Caco-2 (cell line): ENCODE measurements around the gene SGPP2. TPM values are rescaled to one million over a fixed set of nuclear protein-coding genes. Genes with fewer than 3 reads are reported as not detected.

Source experiments
- BruUV-seq: library from RNA; stranded (reverse); fragments of 400-500 nt; replicated peaks from 2 replicates; lab custom pipeline; 2021; lab: Mats Ljungman, UMichigan
- CTCF ChIA-PET: fragments of 300-600 bp; sonication (Branson Sonifier 250); formaldehyde crosslinking; loops from one replicate; lab custom pipeline; 2022; ENCODE audit warnings: antibody characterized with exemption; lab: Charles Lee
- POLR2A ChIA-PET: fragments of 300-600 bp; sonication (Branson Sonifier 250); formaldehyde crosslinking; loops from one replicate; lab custom pipeline; 2022; ENCODE audit warnings: antibody characterized with exemption; lab: Charles Lee
- DNase-seq, 2 experiments: peaks; one replicate each; pipeline versions ENCODE4 v3.0.0 to v3.0.0-alpha.2; 2020 to 2022
- H3K27me3 ChIP-seq: replicated peaks from 2 replicates; pipeline ENCODE4 v1.6.0; 2011; ENCODE audit warnings: low read length; ENCODE audit not compliant: control insufficient read depth, insufficient read depth
- H3K36me3 ChIP-seq: 2 replicates; pipeline ENCODE4 v1.5.1; 2011; ENCODE audit warnings: low read length; ENCODE audit not compliant: control insufficient read depth, insufficient read depth
- H3K4me1 ChIP-seq: fragments of 250-450 bp; sonication (Bioruptor Pico); 2 replicates; pipeline ENCODE4 v1.5.1; 2020; ENCODE audit warnings: mild to moderate bottlenecking
- H3K4me3 ChIP-seq: 2 replicates; pipeline ENCODE4 v1.5.1; 2011; ENCODE audit warnings: low read depth, mild to moderate bottlenecking, control low read depth, low read length
- H3K9me3 ChIP-seq: fragments of 250-450 bp; sonication (Bioruptor Pico); 2 replicates; pipeline ENCODE4 v1.5.1; 2020; ENCODE audit warnings: mild to moderate bottlenecking, moderate library complexity
- H3K27ac Mint-ChIP-seq: one replicate; pipeline ENCODE4 v1.8.0; 2022; ENCODE audit warnings: mixed read lengths; ENCODE audit not compliant: unreplicated experiment
- H3K27me3 Mint-ChIP-seq: one replicate; pipeline ENCODE4 v1.8.0; 2022; ENCODE audit warnings: mixed read lengths; ENCODE audit not compliant: insufficient read depth, unreplicated experiment
- H3K36me3 Mint-ChIP-seq: one replicate; pipeline ENCODE4 v1.8.0; 2022; ENCODE audit warnings: mild to moderate bottlenecking, mixed read lengths; ENCODE audit not compliant: insufficient read depth, unreplicated experiment
- H3K4me1 Mint-ChIP-seq: one replicate; pipeline ENCODE4 v1.8.0; 2022; ENCODE audit warnings: low read depth, mixed read lengths; ENCODE audit not compliant: unreplicated experiment
- H3K4me3 Mint-ChIP-seq: one replicate; pipeline ENCODE4 v1.8.0; 2022; ENCODE audit warnings: mild to moderate bottlenecking, moderate library complexity, mixed read lengths; ENCODE audit not compliant: unreplicated experiment
- H3K9me3 Mint-ChIP-seq: one replicate; pipeline ENCODE4 v1.8.0; 2022; ENCODE audit warnings: mixed read lengths; ENCODE audit not compliant: unreplicated experiment
- CTCF ChIP-seq, 2 experiments: fragments of 200-600 bp in 1 of 2; IDR thresholded peaks; 1 replicate in 1 of 2; 2 replicates in 1 of 2; pipeline versions ENCODE4 v1.5.1 to v1.8.0; 2011 to 2022; ENCODE audit warnings: antibody characterized with exemption in 1 of 2, control low read depth in 1 of 2, inconsistent platforms in 1 of 2, low read depth in 1 of 2, low read length in 1 of 2, mild to moderate bottlenecking in 1 of 2, moderate library complexity in 1 of 2; ENCODE audit not compliant: insufficient read depth in 1 of 2, severe bottlenecking in 1 of 2, unreplicated experiment in 1 of 2
- intact Hi-C: fragments of 100-400 bp; cut with micrococcal nuclease; formaldehyde crosslinking; loops from one replicate; pipeline ENCODE4 v1.10.0; 2022; ENCODE audit not compliant: unreplicated experiment
- total RNA-seq: library from RNA; stranded (reverse); gene quantifications from 2 replicates; pipeline ENCODE4 v1.2.3, GENCODE V29; 2022

The SGPP2 gene
- total RNA-seq, 1 experiment from 2014 or later: not detected

GRCh38 chr2:222456479-222457077 is 32.2 kb downstream of the SGPP2 start:
- no peaks in the 10 kb centered on the region for H3K36me3 ChIP-seq
- H3K27me3 ChIP-seq: no peaks in the 10 kb centered on the region
- no peak overlapping the region for H3K4me3 Mint-ChIP-seq
- H3K36me3 Mint-ChIP-seq: no peaks in the 10 kb centered on the region
- CTCF ChIA-PET: interaction anchor here (1.1 kb wide), 1 partner anchor 139 kb away, joined by 3 read pairs; no protein-coding TSS in a partner anchor
- TF ChIP-seq CTCF (IDR thresholded peaks at IDR 0.05; ENCODE audit: insufficient read depth in 1 of 2, low read depth in 1 of 2, low read length in 1 of 2, severe bottlenecking in 1 of 2, unreplicated experiment in 1 of 2): no peak
- H3K9me3 ChIP-seq: no peaks in the 10 kb centered on the region
- POLR2A ChIA-PET: no interaction called here
- H3K4me1 Mint-ChIP-seq: no peaks in the 10 kb centered on the region
- BruUV-seq: no TSS peak
- intact Hi-C loops: no loop called here
- H3K4me3 ChIP-seq: no peak overlapping the region
- peaks cover 7% of the 10 kb centered on the region for H3K9me3 Mint-ChIP-seq
- DNase-seq: no peak
- peaks cover 17% of the 10 kb centered on the region for H3K27me3 Mint-ChIP-seq
- H3K4me1 ChIP-seq: no peaks in the 10 kb centered on the region
- H3K27ac Mint-ChIP-seq: no peak overlapping the region

DNA sequence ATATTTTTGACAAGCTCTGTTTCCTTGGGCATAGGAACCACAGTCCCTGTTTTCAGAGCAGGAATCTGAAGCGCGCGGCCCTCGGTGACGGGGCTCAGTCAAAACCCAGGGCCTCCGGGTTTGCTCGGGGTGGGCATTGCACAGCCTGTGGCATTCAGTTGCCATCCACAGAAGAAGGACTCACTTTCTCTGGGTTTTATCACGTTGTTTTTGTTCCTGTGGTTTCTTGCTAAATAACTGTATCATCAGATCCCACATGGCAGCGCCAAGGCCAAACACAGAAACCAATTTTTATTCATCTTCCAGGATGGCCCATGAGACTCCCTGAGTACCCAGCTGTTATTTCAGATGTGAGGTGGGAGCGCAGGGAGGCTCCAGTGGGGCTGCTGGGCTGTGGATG is 35.6 kb downstream of the SGPP2 start:
- Histone ChIP-seq H3K9me3 (no peaks in the 10 kb centered on the region; the same call in 1 of the 2 replicates), H3K27me3 (0 out of 2 replicates have a peak, but pooled peaks cover 2% of the 10 kb centered on the region), H3K36me3 (no peaks in the 10 kb centered on the region), H3K4me1 (no peaks in the 10 kb centered on the region), H3K4me3 (no peak overlapping the region)
- no peak for DNase-seq
- Mint-ChIP-seq H3K36me3 (no peaks in the 10 kb centered on the region), H3K27ac (no peak overlapping the region), H3K4me3 (no peak overlapping the region), H3K27me3 (peaks cover 18% of the 10 kb centered on the region), H3K4me1 (no peaks in the 10 kb centered on the region), H3K9me3 (peaks cover 7% of the 10 kb centered on the region)
- intact Hi-C loops: no loop called here
- POLR2A ChIA-PET: no interaction called here
- no TSS peak for BruUV-seq
- CTCF ChIA-PET: no interaction called here
- TF ChIP-seq CTCF (IDR thresholded peaks at IDR 0.05; ENCODE audit: insufficient read depth in 1 of 2, low read depth in 1 of 2, low read length in 1 of 2, severe bottlenecking in 1 of 2, unreplicated experiment in 1 of 2): no peak

- Histone ChIP-seq H3K9me3 (no peaks in the 10 kb centered on the region; the same call in 1 of the 2 replicates), H3K36me3 (no peaks in the 10 kb centered on the region), H3K4me1 (no peaks in the 10 kb centered on the region), H3K4me3 (no peak overlapping the region), H3K27me3 (0 out of 2 replicates have a peak, but pooled peaks cover 2% of the 10 kb centered on the region)
- BruUV-seq: no TSS peak
- Mint-ChIP-seq H3K36me3 (no peaks in the 10 kb centered on the region), H3K27me3 (peaks cover 24% of the 10 kb centered on the region), H3K4me3 (no peak overlapping the region), H3K9me3 (peaks cover 4% of the 10 kb centered on the region), H3K27ac (no peak overlapping the region), H3K4me1 (no peaks in the 10 kb centered on the region)
- CTCF ChIA-PET: no interaction called here
- POLR2A ChIA-PET: no interaction called here
- TF ChIP-seq CTCF (IDR thresholded peaks at IDR 0.05; ENCODE audit: insufficient read depth in 1 of 2, low read depth in 1 of 2, low read length in 1 of 2, severe bottlenecking in 1 of 2, unreplicated experiment in 1 of 2): no peak
- intact Hi-C loops: no loop called here
- no peak for DNase-seq
Measured at GRCh38 chr2:222465746-222466145, 41.4 kb downstream of the SGPP2 start.
